Measurements from ENCODE around the gene EHD2. TPM values are rescaled to one million over a fixed set of nuclear protein-coding genes. Genes with fewer than 3 reads are reported as not detected.
A peak's percentile ranks its signal among the peaks of the same experiment; 100 is the strongest.

EHD2 gene
- total and polyA plus RNA-seq, 2 donors (not counting 1 experiment from before 2014, with no cell fraction given) = 97.0 to 192 TPM

GRCh38 chr19:47735131-47735530 is 21.9 kb downstream of the EHD2 start:
- H3K27ac ChIP-seq (ENCODE audit: insufficient read depth, low read length) = no peak overlapping the region
- H4K20me1 ChIP-seq (ENCODE audit: control insufficient read depth, extremely low read depth, insufficient read depth, low read length) = no peaks in the 10 kb centered on the region
- TF ChIP-seq, protein P1, sequence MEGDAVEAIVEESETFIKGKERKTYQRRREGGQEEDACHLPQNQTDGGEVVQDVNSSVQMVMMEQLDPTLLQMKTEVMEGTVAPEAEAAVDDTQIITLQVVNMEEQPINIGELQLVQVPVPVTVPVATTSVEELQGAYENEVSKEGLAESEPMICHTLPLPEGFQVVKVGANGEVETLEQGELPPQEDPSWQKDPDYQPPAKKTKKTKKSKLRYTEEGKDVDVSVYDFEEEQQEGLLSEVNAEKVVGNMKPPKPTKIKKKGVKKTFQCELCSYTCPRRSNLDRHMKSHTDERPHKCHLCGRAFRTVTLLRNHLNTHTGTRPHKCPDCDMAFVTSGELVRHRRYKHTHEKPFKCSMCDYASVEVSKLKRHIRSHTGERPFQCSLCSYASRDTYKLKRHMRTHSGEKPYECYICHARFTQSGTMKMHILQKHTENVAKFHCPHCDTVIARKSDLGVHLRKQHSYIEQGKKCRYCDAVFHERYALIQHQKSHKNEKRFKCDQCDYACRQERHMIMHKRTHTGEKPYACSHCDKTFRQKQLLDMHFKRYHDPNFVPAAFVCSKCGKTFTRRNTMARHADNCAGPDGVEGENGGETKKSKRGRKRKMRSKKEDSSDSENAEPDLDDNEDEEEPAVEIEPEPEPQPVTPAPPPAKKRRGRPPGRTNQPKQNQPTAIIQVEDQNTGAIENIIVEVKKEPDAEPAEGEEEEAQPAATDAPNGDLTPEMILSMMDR (conservative IDR thresholded peaks at IDR 0.05 in 1 of 2, IDR thresholded peaks at IDR 0.05 in 1 of 2; ENCODE audit: low read depth in 1 of 2, low read length in 2 of 2) = no peak
- TF ChIP-seq EZH2 (IDR thresholded peaks at IDR 0.05; ENCODE audit: low read length, missing control alignments) = no peak
- H3K36me3 ChIP-seq (ENCODE audit: control insufficient read depth, insufficient read depth, low read length) = peaks cover 23% of the 10 kb centered on the region
- H3K9ac ChIP-seq (ENCODE audit: insufficient read depth, low read length) = no peak overlapping the region
- H3K79me2 ChIP-seq (ENCODE audit: control insufficient read depth, insufficient read depth, low read length) = peaks cover 34% of the 10 kb centered on the region
- no peaks in the 10 kb centered on the region for H3K27me3 ChIP-seq (ENCODE audit: control insufficient read depth, insufficient read depth, low read length)
- H2AFZ ChIP-seq (ENCODE audit: low read length) = no peak overlapping the region
- no peak overlapping the region for H3K4me3 ChIP-seq (replicated peaks in 1 of 4; ENCODE audit: control extremely low read depth in 1 of 4, insufficient read depth in 1 of 4, low read depth in 3 of 4, low read length in 4 of 4)
- H3K4me1 ChIP-seq (ENCODE audit: control insufficient read depth, extremely low read depth, insufficient read depth, low read length) = peaks cover 4% of the 10 kb centered on the region
- no peak for DNase-seq (ENCODE audit: low read depth in 2 of 2)
- H3K4me2 ChIP-seq (ENCODE audit: extremely low read depth, insufficient read depth, low read length) = no peak overlapping the region
- H3K9me3 ChIP-seq (ENCODE audit: control insufficient read depth, insufficient read depth, low read depth, low read length) = no peaks in the 10 kb centered on the region

DNA sequence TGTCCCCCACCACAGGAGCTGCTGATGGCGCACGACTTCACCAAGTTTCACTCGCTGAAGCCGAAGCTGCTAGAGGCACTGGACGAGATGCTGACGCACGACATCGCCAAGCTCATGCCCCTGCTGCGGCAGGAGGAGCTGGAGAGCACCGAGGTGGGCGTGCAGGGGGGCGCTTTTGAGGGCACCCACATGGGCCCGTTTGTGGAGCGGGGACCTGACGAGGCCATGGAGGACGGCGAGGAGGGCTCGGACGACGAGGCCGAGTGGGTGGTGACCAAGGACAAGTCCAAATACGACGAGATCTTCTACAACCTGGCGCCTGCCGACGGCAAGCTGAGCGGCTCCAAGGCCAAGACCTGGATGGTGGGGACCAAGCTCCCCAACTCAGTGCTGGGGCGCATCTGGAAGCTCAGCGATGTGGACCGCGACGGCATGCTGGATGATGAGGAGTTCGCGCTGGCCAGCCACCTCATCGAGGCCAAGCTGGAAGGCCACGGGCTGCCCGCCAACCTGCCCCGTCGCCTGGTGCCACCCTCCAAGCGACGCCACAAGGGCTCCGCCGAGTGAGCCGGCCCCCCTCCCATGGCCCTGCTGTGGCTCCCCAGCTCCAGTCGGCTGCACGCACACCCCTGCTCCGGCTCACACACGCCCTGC is 27.8 kb downstream of the EHD2 start:
- Histone ChIP-seq H3K9me3 (ENCODE audit: control insufficient read depth, insufficient read depth, low read depth, low read length) (no peaks in the 10 kb centered on the region), H3K27me3 (ENCODE audit: control insufficient read depth, insufficient read depth, low read length) (no peaks in the 10 kb centered on the region), H3K36me3 (ENCODE audit: control insufficient read depth, insufficient read depth, low read length) (peaks cover 23% of the 10 kb centered on the region), H3K27ac (ENCODE audit: insufficient read depth, low read length) (peak overlapping the region; percentile 50), H4K20me1 (ENCODE audit: control insufficient read depth, extremely low read depth, insufficient read depth, low read length) (no peaks in the 10 kb centered on the region), H3K4me2 (ENCODE audit: extremely low read depth, insufficient read depth, low read length) (no peak overlapping the region), H3K79me2 (ENCODE audit: control insufficient read depth, insufficient read depth, low read length) (peaks cover 9% of the 10 kb centered on the region), H3K9ac (ENCODE audit: insufficient read depth, low read length) (no peak overlapping the region), H3K4me1 (ENCODE audit: control insufficient read depth, extremely low read depth, insufficient read depth, low read length) (peaks cover 17% of the 10 kb centered on the region), H3K4me3 (replicated peaks in 1 of 4; ENCODE audit: control extremely low read depth in 1 of 4, insufficient read depth in 1 of 4, low read depth in 3 of 4, low read length in 4 of 4) (no peak overlapping the region), H2AFZ (ENCODE audit: low read length) (no peak overlapping the region)
- DNase-seq (ENCODE audit: low read depth in 2 of 2) = no peak
- TF ChIP-seq, protein P1 (conservative IDR thresholded peaks at IDR 0.05 in 1 of 2, IDR thresholded peaks at IDR 0.05 in 1 of 2; ENCODE audit: low read depth in 1 of 2, low read length in 2 of 2) = no peak
- TF ChIP-seq EZH2 (IDR thresholded peaks at IDR 0.05; ENCODE audit: low read length, missing control alignments) = no peak

DNA sequence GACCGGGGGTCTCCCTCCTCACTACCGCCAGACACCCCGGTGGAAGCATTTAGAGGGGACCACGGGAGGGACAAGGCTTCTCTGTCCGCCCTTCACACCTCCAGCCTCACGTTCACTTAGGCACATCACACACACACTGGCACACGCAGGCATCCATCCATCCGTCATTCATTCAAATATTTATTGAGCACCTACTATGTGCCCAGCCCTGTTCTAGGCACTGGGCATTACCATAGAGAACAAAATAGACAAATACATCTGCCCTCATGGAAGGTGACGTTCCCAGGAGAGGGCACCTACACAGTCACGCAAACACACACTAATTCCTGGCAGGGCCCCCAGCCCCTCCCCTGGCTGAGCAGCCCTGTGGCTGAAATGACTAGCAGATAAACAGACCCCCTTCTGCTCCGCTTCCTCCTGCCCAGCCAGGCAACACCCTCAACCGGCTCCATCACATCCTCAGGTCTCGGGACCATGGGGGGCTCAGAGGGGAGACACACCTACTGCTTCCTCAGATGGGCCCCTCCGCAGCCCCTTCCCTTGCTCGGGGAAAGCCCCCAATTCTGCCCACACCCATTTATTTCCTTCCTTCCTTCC is 28.4 kb downstream of the EHD2 start:
- Histone ChIP-seq H3K4me1 (ENCODE audit: control insufficient read depth, extremely low read depth, insufficient read depth, low read length) (peaks cover 18% of the 10 kb centered on the region), H3K36me3 (ENCODE audit: control insufficient read depth, insufficient read depth, low read length) (peaks cover 19% of the 10 kb centered on the region), H3K9ac (ENCODE audit: insufficient read depth, low read length) (no peak overlapping the region), H3K9me3 (ENCODE audit: control insufficient read depth, insufficient read depth, low read depth, low read length) (no peaks in the 10 kb centered on the region), H3K4me2 (ENCODE audit: extremely low read depth, insufficient read depth, low read length) (no peak overlapping the region), H3K79me2 (ENCODE audit: control insufficient read depth, insufficient read depth, low read length) (peaks cover 16% of the 10 kb centered on the region), H3K27me3 (ENCODE audit: control insufficient read depth, insufficient read depth, low read length) (no peaks in the 10 kb centered on the region), H2AFZ (ENCODE audit: low read length) (no peak overlapping the region), H4K20me1 (ENCODE audit: control insufficient read depth, extremely low read depth, insufficient read depth, low read length) (no peaks in the 10 kb centered on the region), H3K27ac (ENCODE audit: insufficient read depth, low read length) (peak overlapping the region; percentile 50), H3K4me3 (replicated peaks in 1 of 4; ENCODE audit: control extremely low read depth in 1 of 4, insufficient read depth in 1 of 4, low read depth in 3 of 4, low read length in 4 of 4) (no peak overlapping the region)
- TF ChIP-seq EZH2 (IDR thresholded peaks at IDR 0.05; ENCODE audit: low read length, missing control alignments) = no peak
- TF ChIP-seq, protein P1 (conservative IDR thresholded peaks at IDR 0.05 in 1 of 2, IDR thresholded peaks at IDR 0.05 in 1 of 2; ENCODE audit: low read depth in 1 of 2, low read length in 2 of 2) = no peak
- DNase-seq (ENCODE audit: low read depth in 2 of 2) = no peak
